GM19239 (cell line): Measurements from ENCODE around the gene LITAFD.
"Not testable (repeated sequence)": the region's sequence is repeated elsewhere in the genome, so short reads cannot be mapped to it uniquely, and the experiment has no call there.

Experiments used
- DNase-seq: peaks from one replicate; pipeline ENCODE4 v3.0.0; 2011; ENCODE audit warnings: low spot score; ENCODE audit not compliant: insufficient read length
- FAIRE-seq: peaks from 2 replicates; lab custom pipeline; 2011; peaks lifted over from hg19 to GRCh38; lab: Jason Lieb, UNC

Gene LITAFD

DNA sequence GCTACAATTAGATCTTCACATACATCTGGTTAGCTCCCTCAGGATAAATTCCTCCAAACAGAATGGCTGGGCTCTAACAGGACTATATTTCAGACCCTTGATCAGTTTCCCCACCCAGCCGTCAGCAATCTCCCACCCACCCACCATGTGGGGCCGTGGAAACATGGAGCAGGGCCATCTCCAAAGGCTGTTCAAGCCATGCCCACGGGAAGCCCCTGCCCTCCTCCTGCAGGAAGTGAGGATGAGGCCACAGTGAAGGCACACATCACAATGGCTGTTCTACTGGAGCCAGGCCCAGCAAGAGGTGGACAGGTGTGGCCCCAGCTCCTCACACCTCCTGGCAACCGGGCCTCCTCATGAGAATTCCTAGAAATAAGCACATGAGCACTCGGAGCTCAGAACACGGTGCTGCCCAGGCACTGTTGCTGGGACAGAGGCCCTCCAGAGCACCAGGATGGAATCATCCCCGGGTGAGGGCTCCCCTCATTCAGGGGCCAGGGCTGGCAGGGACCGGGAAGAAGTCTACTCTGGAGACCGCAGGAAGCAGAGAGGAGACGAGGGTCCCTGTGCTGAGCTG is at the start of gene LITAFD:
TSS of gene LITAFD (plus strand) at position 311 of the 577 bp plus-strand sequence. CDS start 2,005 bp downstream, outside the sequence.
- DNase-seq (no peak), FAIRE-seq (no peak)

DNA sequence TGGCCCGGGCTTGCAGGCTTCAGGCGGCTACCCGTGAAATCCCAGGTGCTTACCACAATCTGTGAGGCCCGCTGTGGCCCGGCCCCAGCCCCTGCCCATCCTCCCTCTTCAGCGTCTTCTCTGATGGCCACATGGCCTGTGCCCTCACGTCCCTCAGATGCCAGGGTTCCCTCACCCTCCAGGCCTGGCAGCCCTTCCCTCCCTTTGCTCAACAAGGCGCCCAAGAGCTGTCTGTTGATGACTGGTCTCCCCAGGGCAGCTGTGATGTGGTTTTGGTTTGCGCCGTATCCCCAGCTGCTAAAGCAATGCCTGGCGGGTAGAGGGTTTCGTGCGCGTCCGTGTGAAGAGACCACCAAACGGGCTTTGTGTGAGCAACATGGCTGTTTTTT is 49.4 kb upstream of the LITAFD start:
- FAIRE-seq: no peak
- DNase-seq: no peak

DNA sequence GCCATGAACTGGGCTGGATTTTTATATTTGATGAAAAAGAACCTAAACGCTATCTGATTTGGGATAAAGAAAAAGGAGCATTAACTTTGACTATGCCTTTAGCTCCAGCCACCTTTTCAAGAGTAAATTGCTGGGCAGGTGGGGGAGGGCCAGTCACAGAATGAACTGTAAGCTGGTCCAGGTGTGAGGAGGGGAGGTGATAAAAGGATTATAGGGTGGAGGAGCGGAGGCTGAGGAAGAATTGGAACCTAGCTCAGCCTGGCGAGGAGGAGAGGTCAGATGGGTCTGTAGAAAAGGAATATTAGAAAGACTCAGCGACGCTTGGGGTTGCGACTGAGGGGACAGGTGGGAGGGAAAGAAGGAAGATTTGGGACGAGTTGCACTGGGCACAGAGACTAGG is 45.4 kb upstream of the LITAFD start:
- not testable (repeated sequence) for DNase-seq, FAIRE-seq

DNA sequence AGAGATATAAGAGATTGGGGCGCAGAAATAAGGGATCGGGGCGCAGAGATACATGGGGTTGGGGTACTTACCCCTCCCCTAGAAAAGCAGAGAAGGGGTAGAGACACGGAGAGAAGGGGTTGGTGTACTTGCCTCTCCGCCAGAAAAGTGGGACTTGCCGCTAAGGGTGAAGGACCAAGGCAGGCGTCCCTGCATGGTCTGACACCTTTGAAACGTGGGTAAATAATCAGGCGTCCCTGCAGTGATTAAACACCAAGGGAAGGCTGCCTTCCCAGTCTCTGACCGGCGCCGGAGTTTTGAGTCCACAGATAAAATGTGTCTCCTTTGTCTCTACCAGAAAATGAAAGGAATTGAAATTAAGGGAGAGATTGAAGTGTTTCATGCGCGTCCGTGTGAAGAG is 44.6 kb upstream of the LITAFD start:
- not testable (repeated sequence) for FAIRE-seq, DNase-seq

DNA sequence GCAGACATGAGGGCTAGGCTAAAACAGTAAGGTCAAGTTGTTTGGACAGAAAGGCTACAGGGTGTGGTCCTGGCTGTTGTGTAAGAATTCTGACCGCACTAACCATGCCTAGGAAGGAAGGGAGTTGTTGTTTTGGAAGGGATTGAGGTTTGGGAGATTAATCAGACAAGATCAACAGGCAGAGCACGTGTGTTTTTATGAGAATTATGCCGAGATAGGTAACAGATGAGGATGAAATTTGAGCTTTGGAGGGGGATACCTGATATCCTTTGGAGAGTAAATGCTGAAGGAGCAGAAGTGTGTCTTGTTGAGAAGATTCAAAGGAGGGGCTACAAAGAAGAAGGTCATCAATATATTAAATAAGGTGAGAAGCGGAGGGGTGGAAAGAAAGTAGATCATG is 40.1 kb upstream of the LITAFD start:
- not testable (repeated sequence) for DNase-seq, FAIRE-seq

DNA sequence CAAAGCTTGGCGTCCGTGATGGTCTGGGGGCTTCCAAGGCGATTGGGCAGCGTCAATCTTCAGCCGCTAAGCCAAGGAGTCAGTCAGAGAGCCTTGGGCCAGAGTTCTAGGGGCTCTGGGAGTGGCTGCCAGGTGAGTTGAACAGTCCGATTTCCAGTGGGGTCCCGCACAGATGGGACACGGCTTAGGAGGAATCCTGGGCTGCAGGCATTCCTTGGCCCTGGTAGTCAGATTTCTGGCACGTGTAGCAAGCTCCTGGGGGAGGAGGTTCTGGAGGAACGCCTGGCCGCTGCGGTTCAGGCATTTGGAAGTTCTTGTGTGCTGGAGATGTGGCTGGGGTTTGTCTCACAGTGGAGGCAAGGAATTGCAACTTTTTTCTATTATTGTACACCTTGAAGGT is 38.9 kb upstream of the LITAFD start:
- FAIRE-seq, DNase-seq: not testable (repeated sequence)

DNA sequence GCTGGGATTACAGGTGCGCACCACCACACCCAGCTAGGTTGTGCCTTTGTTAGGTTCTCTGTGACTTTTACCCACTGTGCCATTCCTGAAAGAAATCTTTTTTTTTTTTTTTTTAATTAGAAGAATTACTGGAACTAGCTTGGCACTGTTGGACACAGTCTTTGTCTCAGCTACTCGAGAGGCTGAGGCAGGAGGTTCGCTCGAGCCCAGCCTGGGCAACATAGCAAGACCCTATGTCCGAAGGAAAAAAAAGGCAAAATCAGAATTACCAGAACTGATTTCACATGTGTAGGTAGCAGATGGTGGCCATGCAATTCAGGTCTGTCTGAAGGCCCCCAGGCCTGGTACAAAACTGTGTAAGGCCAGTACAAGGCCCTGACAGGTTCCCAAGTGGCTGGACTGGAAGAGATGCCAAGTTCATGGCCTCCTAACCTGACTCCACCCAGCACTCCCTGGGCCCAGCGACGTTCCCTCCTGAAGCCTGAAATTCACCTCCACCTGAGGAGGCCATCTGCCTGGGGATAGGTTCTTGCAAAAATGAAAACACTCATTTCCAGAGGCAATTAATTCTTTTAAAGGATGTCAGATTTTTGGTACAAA is 36.4 kb upstream of the LITAFD start:
- FAIRE-seq (no peak), DNase-seq (no peak)

DNA sequence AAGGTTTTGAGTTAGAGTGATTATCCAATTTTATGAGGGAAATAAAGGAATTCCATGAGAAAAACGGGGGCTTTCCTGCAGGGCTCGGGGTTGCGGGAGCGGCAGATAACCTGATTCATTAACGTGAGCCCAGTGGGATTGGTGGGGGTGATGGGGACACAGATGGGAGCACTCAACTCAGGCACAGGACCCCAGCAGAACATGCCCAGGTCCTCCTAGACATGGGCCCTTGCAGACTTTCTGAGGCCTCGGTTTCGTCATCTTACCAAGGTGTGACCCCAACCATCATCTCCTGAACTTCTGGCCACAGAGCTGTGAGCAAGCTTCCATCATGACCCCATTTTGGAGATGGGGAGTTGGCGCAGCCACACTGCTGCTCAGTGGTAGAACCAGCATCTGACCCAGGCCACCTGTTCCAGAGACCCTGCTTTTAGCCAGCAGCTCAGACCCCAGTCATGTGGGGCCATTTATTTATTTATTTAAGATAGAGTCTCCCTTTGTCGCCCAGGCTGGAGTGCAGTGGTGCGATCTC is 35.7 kb upstream of the LITAFD start:
- FAIRE-seq (no peak), DNase-seq (no peak)

DNA sequence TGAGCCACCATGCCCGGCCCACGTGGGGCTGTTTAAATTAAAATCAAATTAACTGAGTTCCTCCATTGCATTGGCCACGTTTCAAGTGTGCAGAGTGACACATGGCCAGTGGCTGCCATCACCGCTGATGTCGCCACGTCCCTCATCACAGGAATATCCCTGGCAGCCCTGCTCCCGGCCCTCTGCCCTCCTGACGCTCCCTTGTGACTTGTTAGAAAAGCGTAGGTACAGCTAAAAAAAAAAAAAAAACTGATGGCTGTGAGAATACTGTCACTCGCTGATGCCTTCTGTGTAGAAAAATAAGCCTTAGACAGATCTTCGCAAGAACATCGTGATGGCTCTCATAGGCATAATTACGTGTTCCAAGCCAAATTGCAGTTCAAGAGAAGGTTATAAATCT is 35.0 kb upstream of the LITAFD start:
- no peak for FAIRE-seq
- DNase-seq: no peak

DNA sequence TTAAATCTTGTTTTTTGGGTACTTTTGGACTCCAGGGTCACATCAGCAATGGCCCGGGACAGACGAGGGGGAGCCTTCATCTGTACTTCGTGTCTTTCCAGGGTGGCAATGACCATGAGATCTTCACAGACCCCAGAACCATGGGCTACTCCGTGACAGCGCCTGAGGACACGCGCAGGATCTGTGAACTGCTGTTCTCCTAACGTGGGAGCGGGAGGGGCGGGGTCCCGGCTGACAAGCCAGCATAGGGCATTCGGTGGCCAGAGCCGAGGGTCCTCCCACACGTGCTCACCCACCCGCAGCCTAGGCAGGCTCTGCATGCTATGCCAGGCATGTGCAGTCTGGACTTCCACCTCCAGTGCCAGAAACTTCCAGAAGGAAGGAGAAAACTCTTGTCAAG is 34.5 kb upstream of the LITAFD start:
- FAIRE-seq: no peak
- DNase-seq: no peak

DNA sequence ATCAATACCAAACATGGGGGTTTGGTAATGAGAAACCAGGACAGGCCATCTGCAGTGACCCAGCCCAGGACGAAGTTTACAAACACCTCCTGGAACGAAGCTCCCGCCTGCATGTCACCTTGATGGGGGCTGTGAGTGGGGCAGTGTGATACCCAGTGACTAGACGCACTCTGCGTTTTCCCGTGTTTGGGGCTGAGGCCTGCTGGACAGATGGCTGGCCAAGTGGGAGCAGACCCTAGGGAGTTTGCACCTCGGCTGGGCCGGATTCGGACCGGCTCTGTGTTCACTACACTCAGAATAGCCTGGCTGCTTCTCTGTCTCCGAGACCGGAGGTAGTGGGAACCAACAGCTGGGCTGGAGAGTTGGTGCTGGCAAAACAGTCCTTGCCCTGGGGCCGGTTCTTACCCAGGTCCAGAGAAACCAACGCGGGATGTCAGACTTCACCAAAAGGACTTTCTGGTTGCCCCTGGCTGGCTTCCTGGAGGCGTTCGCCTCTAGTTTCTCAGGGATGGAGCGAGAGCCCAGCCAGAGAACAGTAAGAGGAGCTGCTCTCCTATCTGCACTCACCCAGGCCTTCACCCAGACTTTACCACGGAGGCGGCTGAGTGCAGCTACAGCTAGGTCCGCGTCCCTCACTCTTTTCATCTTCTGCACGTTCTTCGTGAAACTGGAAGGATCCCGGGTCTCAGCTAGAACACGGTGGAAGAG is 33.8 kb upstream of the LITAFD start:
- no peak for DNase-seq
- FAIRE-seq: no peak

DNA sequence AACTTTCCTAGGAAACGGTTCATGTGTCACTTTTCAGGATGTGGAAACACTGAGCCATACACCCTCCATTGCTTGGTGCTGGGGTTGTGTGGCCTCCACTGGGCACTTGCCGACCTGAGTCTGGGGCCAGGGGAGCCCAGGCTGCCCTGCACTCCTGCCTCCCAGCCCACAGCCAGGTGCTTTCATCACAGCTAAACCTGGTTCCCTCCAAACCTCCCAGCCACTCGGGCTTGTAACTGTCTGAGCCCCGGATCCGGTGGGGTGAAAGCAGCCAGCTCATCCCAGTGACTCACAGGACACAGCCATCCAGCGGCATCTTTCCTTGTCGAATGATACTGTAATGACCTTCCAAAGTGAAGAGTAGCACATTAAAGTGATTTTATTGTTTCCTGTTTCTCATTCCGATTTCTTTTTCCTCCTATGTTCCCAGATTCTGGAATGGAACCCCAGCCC is 33.2 kb upstream of the LITAFD start:
- DNase-seq: no peak
- no peak for FAIRE-seq

DNA sequence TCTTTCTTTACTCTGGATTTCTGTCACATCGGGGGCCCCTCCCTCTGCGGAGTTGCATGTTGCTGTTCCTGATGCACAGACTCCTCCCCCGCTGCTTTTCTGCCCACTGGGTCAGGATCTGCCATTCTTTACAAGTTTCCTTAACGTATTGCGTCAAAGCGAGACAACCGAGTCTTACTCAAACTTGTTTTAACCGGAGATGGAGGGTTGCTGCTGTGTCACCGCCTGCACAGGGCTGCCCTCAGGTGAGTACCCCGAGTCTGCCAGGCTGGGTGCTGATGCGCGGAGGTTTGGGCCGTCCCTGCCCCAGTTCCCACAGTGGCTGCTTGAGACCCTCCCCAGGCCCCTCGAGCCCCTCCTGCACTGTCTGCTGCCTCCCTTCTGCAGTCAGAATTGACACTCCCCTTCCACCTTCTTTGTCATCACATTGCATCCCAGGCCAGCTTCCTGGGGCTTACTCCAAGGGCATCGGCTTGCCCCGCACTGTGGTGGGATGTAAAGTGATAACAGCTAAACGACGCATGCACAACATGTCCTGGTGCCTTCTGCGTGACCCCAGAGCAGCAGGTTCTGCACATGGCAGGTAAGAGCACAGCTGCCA is 32.6 kb upstream of the LITAFD start:
- DNase-seq (no peak), FAIRE-seq (no peak)

DNA sequence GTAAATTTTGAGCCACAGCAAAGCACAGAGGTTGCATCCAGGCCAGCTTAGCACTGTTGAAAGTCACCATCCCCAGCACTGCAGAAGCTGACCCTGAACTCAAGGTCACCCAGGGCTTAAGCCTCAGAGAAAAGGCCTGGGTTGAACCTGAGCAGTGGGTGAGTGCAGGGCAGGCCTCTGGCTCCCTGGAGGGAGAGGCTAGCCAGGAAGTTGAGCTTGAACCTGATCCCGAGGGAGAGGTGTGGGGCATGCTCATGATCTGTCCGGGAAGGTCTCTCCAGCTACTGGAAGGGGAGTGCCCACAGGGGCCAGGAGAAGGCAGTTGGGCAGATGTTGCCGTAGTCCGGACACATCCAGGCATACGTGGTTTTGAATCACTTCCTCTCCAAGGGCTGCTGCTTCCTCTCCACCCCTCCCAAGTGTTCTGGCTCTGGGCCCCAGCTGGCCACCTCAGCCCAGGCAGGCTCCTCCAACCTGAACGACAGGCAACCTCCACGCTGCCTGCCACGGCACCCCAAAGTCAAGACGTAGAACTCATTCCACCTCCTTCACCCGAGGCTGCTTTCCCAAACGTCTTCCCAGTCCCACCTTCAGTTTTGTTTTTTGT is 31.8 kb upstream of the LITAFD start:
- DNase-seq (no peak), FAIRE-seq (no peak)

DNA sequence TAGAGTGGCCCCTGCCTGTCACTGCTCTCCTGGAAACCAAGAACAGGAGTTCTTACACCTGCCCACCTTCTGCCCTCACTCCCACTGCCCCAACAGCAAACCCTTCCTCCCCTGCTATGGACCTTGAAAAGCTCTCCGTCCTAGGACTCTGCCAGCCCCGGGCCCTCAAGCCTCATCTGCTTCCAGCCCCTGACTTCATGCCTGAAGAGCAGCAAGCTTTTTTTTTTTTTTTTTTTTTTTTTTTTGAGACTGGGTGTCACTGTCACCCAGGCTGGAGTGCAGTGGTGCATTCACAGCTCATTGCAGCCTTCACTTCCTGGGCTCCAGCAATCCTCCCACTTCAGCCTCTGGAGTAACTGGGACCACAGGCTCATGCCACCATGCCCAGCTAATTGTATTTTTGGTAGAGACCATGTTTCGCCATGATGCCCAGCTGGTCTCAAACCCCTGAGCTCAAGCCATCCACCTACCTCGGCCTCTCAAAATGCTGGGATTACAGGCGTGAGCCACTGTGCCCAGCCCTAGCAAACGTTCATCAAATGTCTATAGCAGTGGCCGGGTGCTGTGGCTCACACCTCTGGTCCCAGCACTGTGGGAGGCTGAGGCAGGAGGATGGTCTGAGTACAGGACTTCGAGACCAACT is 30.3 kb upstream of the LITAFD start:
- FAIRE-seq: no peak

DNA sequence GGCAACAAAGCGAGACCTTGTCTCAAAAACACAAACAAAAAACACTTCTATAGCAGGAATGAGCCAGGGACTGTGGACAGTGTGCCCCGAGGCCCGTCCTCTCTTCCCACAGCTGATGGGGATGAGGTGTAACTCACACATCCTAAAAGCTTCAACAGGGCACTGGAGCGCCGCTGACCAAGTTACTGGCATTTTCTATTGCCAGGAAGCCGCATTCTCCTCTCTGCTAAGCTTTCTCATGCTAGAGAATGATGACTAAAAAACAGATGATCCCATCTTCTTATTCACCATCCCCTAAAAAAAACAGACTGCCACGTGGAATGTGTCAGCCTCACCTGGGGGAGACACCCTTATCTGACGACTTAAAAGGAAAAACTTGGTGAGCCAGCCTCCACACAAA is 29.6 kb upstream of the LITAFD start:
- DNase-seq: no peak
- no peak for FAIRE-seq

More for the DNA sequence above, 30.3 kb upstream of the LITAFD start:
- DNase-seq: no peak

DNA sequence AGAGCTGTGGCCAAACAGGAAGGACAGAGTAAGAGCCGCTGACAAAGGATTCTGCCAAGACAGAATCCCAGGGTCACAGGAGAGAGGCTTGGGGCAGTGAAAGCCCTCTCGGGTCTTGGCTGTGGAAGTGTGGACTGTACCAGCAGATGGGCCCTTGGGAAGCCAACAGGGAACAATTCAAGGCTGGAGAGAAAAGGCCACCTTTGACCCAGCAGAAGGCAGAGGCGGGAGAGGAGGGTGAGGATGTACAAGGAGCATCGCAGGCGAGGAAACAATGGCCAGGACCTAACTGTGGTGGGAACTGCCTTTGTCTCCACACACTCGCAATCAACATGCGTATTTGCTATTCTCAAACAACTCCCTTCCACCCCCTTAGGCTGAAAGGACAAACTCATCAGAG is 29.0 kb upstream of the LITAFD start:
- no peak for DNase-seq
- FAIRE-seq: no peak

DNA sequence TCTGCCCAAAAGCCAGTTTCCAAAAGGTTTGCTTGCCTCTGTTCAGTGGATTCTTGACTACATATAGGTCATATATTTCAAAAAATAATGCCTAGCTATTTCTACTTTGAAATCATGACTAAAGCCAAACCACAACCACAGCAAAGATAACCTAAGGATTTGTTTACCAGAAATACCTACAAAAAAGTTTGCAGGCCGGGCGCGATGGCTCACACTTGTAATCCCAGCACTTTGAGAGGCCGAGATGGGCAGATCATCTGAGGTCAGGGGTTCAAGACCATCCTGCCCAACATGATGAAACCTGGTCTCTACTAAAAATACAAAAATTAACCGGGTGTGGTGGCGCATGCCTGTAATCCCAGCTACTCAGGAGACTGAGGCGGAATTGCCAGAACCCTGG is 28.5 kb upstream of the LITAFD start:
- no peak for DNase-seq
- no peak for FAIRE-seq

DNA sequence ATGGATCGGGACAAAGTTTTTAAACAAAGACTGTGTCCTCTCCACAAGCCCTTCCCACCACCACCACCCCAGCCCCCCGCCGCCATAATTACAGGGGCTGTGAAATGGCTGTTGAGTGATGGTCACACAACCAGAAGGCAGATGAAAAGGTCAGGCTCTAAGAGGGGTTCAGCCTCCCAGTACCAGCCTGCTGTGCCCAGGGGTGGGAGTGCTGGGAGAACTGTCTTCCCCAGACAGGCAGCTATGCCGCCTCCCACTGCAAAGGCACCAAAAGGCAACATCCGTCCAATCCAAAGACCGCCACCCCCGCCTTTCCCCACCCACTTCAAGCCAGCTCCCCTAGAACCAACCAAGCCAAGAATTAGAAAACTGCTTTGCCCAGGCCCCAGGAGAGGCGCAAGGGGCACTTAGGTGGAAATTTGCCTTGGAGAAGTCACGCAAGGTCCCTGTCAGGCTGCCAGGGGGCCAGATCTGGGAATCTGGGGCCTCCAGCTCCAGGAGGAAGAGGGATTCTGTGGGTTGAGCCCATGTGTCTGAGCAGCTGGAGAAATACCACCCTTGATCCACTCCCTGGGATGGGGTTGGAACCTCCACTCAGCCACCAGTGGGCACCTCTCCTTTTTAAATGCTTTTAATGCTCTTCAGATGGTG is 27.7 kb upstream of the LITAFD start:
- FAIRE-seq (no peak), DNase-seq (no peak)
